Fibroblast of peridontal ligament (primary cell): ENCODE measurements around the gene OR52H1.

Experiments
- DNase-seq: peaks from one replicate; pipeline ENCODE4 v3.0.0-alpha.2; 2010; ENCODE audit errors: extremely low read depth

The OR52H1 gene

DNA sequence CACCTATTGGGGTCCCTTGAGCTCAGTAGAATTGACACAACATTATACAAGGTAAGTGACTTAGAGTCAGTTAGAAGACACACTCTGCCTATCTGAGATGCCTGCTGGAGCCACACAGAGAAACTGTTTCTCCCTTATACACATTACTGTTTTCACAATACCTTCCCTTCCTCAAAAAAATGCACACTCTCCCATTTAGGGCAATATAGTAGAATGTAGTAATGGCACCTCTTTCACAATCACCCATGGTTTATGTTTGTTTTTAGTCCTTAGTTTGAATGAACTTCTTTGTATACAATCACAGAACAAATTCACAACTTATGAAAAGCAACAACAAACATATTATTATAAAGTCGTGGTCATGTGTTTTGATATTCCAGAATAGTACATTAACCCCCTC lies 14.3 kb downstream of the OR52H1 start:
- no peak for DNase-seq

DNA sequence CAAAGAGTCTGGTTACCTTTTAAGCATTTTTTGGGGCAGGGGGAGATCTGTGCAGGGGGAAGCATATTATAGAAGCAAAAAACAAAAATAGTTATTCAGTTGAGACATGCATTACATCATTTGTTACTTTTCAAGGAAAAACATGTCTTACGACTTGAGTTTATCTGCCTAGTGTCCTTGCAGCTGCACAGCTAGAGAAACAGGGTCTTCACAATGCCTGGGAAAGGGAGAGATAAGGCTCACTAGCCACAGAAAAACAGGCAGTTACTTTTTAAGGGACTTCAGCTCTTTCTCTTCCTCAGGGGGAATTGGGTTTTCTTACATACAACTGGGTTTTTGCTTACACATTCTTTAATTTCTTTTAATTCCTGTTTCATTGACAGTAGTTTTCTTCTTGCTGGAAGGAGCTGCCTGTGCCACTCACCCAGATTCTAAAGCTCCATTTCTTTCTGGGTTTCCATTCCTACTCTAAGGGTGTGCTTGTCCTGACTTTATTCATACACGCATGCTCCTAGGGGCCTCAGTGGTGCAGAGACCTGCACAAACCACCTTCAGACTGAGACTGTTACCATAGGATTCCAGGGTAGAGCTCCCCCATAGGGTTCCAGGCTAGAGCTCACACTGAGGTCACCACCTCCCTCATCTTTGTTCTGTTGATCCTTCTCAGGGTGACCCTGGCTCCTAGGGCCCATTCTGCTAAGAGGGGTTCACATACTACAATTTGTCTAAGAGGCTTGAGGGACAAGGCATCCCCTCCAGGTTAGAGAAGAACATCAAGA lies 17.1 kb downstream of the OR52H1 start:
- DNase-seq: no peak

DNA sequence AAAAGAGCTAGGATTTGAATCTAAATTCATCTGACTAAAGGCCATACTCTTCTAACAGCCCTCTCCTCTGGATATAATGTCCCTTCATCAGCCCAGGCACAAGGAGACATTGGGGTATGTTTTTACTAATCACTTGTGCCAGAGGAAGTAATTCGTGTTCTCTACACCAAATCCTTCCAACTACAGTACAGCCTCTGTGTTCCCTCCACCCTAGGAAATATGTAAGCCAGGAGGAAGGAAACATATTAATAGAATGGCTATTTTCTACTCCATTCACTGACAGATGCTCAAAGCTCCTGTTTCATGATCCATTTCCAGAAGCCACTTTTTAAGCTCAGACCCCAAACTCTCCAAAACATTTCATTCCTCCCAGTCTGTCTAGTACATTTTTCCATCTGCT lies 19.8 kb downstream of the OR52H1 start:
- no peak for DNase-seq

DNA sequence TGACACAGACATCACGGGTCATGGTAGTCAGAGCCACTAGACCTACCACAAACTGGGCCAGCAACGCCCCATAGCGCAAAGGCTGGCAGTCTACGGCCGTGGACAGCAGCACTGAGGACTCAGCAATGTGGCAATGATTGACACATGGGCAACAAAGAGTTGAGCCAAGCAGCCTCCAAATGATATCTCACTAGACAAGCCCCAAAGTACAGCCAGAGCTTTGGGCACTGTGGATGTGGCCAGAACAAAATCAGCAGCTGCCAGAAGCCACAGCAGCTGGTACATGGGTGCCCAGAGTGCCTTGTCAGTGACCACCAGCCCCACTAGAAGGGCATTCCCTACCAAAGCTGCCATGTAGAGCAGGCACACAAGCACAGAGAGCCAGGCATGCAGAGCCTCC lies 20.6 kb downstream of the OR52H1 start:
- DNase-seq: no peak

DNA sequence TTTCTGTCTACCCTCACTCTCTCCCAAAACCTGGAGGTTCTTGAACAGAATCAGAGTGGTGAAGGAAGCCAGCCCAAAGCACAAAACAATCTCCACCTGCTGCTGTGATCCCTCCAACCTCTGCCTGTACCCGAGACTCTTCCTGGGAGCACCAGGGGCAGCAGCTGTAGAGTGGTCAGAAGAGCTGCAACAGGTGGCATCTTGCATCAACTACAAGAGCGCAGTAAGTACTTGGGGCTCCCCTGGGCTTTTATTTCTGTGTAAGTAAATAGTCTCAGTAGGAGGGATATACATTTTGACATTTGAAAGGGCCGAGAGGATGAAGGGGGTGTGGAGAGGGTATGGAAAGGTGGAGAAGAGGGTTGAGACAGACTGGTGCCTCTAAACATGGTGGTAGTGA lies 23.6 kb downstream of the OR52H1 start:
- DNase-seq: no peak

DNA sequence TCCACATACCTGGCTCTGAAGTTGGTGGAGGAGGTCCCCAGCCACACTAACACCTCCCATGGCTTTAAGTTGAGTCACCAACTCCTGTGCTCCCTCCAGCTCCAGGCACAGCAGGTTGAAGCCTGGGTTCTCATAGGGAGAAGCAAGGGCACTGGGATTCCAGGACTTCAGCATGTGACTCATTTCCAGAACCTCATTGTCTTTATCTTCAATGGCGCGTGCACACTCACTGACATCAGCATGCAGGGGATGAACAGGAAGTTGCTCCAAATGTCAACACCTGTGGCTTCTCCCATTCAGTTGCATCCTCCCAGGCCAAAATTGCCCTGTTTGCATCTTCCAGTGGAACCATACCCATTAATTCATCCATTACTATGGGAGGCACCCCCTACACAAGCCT lies 26.0 kb downstream of the OR52H1 start:
- DNase-seq: no peak

DNA sequence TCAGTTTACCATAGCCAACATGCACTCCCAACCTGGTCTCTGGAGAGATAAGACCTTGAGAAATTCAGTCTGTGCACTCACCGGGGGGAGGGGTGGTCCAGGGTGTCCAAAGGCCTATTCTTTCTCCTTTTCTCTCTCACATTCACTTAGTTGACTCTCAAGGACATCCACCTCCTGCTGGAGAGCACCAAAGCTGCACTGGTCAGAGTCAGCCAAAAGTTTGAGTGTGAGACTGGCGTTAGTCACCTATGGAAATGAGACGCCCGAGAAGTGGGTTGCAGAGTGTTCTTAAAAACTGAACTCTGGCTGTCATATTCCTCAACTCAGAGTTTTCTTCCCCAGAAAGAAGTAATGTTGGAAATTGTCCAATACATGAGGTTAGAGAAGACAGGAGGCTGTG lies 26.8 kb downstream of the OR52H1 start:
- no peak for DNase-seq

DNA sequence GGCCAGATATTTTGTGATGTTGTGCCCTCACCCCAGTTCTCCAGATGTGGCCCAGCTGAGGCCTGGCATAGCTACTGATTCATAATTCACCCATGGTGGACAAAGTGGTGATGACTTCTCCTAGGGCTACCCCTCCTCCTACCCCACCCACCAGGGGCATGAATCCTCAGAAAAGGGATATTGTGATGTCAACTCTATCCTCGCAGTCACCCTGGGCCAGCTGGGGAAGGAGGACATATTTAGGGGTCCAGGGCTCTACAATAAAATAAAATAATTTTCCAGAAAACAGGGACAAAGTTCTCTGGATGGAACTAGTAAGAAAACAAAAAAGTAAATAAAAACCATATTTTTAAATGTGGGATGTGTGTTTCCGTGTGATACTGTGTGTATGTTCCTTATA lies 31.7 kb downstream of the OR52H1 start, which contains the start of gene UBQLNL:
Gene UBQLNL (minus strand): TSS at position 101 of the 400 bp plus-strand sequence. CDS start 258 bp downstream, outside the sequence.
- no peak for DNase-seq

DNA sequence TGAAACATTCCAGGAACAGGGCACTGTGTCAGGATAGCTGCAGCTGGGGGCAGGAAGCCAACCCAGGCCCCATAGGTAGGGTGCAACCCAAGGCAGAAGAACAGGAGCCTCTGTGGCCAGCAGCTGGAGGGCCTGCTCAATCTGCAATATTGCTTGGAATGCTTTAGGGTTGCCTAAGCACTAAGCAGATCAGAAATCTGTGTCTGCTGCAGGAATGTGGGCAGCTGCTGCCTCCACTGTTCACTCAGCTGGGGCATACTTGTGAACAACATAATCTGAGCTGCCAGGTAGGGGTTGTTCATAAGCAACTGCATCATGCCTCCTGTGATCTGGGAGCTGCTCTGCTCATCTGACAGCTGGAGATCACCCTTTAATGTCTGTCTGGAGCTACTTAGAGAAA lies 33.5 kb downstream of the OR52H1 start:
- no peak for DNase-seq

DNA sequence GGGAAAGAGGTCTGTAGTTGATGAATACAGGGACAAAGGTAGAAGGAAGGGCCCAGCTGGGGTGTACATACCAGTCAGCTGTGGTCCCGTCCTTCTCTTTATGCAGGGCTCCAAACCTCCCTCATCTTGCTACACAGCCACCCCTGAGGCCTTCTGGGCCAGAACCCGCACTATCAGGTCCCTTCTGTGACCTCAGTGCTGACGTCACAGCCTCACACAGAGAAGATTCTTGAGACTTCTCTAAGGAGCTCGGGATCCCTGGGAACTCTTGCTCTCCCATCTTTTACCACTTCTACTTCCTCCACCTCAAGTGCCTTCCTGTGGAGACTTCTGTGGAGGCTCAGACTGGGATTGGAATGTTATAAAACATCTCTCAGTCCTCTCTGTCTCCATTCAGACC lies 38.5 kb downstream of the OR52H1 start, which contains the start of gene UBQLN3:
Gene UBQLN3 (minus strand): TSS at position 155 of the 400 bp plus-strand sequence. CDS start 399 bp downstream, outside the sequence.
- no peak for DNase-seq

DNA sequence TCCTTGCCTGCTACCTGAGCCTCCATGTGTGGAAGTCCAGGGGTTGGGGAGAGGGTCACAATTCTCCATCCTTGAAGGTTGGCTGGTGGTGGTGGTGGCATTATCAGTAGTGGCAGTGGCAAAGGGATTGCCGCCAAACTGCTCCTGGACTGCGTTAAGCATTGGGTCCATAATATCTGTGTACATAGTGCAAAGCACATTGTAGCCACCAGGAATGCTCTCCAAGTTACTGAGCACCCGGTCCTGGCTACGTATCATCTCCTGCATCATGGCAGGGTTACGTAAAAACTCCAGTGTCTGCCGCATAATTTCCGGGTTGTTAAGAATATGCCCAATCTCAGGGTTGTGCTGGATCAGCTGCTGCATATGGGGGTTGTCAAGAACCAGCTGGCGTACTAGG lies 39.7 kb downstream of the OR52H1 start:
- no peak for DNase-seq

DNA sequence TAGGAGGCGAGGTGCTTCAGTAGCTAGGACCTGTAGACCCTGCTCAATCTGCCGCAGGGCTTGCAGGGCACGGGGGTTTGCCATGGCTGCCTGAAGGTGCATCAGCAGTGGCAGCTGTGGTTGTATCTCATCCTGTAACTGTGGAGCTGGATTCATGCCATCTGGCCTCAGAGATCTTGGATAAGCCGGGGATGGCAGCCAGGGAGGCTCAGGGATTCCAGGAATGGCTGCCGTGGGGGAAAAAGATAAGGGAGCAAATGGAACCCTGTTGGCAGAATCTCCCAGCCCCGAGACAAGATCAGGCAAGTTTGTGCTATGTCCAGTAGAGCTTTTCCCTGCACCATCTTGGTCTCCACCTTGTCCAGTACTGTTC lies 40.4 kb downstream of the OR52H1 start:
- DNase-seq: no peak

DNA sequence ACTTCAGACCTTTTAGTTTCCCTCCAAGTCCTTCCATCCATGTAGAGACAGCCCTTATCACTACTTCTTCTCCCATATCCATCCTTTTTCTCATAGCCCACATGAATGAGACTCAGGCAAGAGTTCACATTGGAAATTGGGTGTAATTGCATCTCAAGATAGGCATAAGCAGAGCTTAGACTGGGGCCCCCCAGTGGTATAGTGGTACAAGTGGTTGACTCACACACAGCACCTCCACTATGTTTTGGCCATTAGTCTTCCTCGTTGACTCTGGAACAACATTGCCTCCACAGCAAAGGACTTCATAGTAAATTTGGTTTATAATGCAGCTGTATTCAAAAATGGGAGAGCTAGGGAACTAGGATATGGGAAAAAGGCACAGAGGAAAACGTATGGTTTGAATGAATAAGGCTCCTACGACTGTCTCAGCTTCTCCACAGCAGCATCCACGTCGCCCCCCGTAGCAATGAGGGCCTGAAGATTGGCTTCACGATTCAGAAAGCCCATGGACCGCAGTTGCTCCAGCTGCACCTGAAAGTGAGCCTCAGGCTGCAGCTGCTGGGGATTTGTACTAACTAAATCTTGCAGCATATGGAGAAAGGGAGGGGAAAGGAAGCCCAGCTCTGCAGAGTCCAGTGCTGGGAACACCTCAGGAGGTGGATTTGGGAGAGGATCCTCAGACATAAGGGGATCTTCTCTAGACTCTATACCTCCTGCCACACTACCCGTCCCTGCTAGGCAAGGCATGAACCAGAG lies 41.0 kb downstream of the OR52H1 start:
- DNase-seq: no peak

DNA sequence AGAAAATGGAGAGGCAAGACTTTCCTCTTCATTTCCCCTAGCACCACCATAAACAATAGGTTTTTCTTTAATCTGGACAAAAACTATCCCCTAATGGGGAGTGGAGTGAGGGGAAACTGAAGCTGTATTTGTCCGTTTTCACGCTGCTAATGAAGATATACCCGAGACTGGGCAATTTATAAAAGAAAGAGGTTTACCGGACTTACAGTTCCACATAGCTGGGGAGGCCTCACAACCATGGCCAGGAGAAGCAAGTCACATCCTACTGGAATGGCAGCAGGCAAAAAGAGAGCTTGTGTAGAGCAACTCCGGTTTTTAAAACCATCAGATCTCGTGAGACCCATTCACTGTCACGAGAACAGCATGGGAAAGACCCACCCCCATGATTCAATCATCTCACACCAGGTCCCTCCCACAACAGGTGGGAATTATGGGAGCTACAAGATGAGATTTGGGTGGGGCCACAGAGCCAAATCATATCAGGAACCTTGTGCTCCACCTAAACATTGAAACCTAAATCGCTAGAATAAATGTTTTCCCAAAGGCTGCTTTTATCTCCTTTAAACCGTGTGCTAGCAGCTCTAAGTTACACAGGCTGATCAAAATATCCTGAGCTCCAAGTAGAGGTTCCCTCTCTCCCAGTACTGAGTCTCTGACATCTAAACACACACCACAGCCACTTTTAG lies 42.8 kb downstream of the OR52H1 start:
- DNase-seq: no peak

DNA sequence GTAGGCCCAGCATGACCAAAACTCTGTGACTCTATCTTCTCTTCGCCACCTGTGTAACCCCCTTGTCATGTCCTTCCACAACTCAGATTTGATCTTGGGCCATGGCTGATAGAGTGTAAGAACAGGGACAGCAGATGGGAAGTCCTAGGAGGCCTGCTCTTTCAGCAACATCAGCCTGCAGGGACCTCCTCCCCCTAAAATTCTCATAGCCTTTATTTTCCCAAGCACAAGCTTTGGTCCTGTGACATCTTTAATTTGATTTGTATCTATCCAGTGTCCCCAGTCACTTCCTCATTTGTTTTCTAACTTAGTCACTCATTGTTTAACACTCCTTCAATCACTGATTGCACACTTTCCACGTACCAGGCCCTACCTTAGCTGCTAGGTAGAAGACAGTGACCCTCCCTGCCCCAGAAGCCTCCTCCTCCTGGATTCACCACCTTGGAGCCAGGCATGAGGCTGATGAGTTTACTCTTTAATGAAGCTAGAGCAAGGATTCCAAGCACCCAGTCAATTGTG lies 43.9 kb downstream of the OR52H1 start:
- no peak for DNase-seq

DNA sequence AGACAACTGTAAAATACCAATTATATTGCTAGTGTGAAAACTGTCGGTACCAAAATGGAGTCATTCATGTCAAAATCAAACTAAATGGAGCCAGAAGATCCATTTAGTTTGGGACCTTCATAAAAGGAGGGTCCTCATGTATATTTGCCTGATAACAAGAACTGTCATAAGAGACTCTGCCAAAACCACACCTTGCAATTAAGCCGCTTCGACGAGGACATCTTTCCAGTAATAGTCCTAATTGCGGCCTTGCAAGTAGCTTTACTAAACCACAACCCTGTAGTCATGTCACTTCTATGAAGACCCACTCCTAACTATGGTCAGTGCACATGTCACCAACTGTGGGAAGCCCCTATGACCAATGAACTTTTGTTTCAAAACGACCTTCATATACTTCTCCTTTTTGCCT lies 47.9 kb downstream of the OR52H1 start:
- DNase-seq: no peak

DNA sequence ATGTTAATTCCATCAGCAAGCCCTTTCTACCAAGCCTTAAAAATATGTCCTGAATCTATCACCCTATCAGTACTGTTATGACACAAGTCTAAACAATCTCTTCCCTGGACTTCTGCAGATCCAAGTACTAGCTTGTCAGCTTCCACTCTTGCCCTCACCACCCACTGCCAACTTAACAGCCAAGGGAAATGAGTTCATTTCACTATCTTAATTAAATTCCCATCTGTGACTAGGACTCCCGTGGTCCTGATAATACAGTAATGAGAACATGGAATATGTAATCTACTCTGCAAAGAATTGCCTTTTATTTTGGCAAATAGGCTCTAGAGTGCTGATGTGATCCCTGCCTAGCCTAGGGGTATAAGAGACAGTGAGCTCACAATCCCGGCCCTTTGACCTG lies 48.7 kb downstream of the OR52H1 start:
- no peak for DNase-seq
